Measurements from ENCODE around the gene CST6. TPM values are rescaled to one million over a fixed set of nuclear protein-coding genes. Genes with fewer than 3 reads are reported as not detected.

CST6 gene
- total RNA-seq, 2 experiments from 2014 or later: not detected

DNA sequence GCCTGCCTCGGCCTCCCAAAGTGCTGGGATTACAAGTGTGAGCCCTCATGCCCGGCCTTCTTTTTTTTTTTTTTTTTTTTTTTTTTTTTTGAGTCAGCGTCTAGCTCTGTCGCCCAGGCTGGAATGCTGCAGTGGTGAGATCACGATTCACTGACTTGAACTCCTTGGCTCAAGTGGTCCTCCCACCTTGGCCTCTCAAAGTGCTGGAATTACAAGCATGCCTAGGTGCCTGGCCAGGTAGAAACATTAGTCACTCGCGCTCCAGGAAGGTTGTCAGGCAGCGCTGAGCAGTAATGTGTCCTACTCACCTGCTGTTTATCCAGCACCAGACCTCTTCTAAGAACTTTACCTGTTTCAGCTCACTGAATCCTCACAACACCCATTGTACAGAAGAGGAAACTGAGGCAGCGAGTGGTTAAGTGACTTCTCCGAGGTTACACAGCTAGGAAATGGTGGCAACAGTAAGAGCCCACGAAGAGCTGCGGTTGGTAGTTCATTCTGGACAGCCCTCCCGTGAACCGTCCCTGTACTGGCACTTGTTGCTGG lies 496 bp upstream of the CST6 start:
- no peaks in the 10 kb centered on the region for H3K4me1 Mint-ChIP-seq
- ChIA-PET POLR2A (no interaction called here), CTCF (interaction anchor here (0.6 to 3.8 kb wide), 3 partner anchors 11 to 300 kb away, joined by 3 to 15 read pairs (median 8); partner anchors contain the start of gene FIBP)
- H3K36me3 Mint-ChIP-seq (ENCODE audit: low read depth): no peaks in the 10 kb centered on the region
- H3K4me3 Mint-ChIP-seq: no peak overlapping the region
- H3K9me3 Mint-ChIP-seq: no peaks in the 10 kb centered on the region
- H3K27me3 Mint-ChIP-seq: peaks cover 28% of the 10 kb centered on the region
- H3K27ac Mint-ChIP-seq: no peak overlapping the region
- no peak for DNase-seq

DNA sequence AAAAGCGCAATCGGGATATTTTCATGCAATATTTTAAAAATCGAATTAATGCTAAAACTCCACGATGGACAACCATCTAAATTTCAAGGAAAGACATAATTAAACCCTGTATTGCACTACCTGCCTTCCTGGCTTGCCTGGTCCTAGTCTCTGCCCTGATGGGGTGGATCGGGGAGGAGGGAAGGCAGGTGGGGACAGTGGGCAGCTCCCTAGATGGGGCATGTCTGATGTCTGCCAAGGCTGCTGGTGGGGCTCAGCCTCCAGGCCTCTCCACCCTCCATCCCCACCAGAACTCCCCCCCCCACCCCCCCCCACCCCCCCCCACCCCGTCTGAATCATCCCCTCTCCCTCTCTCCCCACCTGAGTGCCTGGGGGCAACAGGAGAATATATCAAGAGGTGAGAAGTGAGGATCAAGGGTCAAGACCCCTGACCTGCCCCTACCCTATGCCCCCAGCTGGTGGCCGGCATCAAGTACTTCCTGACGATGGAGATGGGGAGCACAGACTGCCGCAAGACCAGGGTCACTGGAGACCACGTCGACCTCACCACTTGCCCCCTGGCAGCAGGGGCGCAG lies 650 bp downstream of the CST6 start:
- Mint-ChIP-seq H3K9me3 (no peaks in the 10 kb centered on the region), H3K36me3 (ENCODE audit: low read depth) (no peaks in the 10 kb centered on the region), H3K4me3 (no peak overlapping the region), H3K27ac (no peak overlapping the region), H3K4me1 (no peaks in the 10 kb centered on the region), H3K27me3 (peaks cover 28% of the 10 kb centered on the region)
- POLR2A ChIA-PET: no interaction called here
- no peak for DNase-seq
- CTCF ChIA-PET: interaction anchor here (1.8 to 3.8 kb wide), 3 partner anchors 10 to 232 kb away, joined by 4 to 15 read pairs (median 8); partner anchors contain the start of gene FIBP

DNA sequence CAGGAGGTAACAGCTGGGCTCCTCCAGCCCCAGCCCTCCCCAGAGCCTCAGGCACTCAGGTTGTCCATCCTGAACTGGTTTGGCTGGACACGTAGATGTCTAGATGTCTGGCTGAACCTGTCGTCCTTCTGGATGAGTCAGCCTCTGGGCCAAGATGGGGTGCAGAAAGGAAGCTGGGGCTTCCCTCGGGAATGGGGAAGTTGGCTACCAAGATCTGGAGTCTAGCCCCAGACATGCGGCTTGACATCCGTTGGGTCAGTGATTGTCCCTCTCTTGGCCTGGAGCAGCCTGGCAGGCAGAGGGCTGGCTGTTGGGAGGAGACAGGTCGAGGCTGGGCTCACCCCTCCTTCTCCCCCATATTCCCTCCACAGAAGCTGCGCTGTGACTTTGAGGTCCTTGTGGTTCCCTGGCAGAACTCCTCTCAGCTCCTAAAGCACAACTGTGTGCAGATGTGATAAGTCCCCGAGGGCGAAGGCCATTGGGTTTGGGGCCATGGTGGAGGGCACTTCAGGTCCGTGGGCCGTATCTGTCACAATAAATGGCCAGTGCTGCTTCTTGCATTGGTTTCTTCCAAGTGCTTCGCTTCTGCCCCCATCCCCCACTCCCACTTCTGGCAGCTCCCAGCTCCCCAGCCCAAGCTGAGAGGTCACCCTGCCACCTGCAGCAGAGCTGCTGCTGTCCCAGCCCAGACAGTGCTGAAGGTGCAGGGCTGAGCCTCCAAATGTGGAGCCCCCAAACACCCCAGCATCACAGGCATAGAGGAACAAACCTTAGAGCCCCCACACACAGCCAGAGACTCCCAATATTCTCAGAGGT lies 1.3 kb downstream of the CST6 start:
- no peaks in the 10 kb centered on the region for H3K36me3 Mint-ChIP-seq (ENCODE audit: low read depth)
- no peaks in the 10 kb centered on the region for H3K4me1 Mint-ChIP-seq
- no peak overlapping the region for H3K4me3 Mint-ChIP-seq
- H3K27ac Mint-ChIP-seq: no peak overlapping the region
- peaks cover 28% of the 10 kb centered on the region for H3K27me3 Mint-ChIP-seq
- POLR2A ChIA-PET: no interaction called here
- CTCF ChIA-PET: interaction anchor here (1.2 to 3.8 kb wide), 4 partner anchors 9 to 233 kb away, joined by 3 to 15 read pairs (median 6); partner anchors contain the start of gene FIBP
- no peaks in the 10 kb centered on the region for H3K9me3 Mint-ChIP-seq
- no peak for DNase-seq

DNA sequence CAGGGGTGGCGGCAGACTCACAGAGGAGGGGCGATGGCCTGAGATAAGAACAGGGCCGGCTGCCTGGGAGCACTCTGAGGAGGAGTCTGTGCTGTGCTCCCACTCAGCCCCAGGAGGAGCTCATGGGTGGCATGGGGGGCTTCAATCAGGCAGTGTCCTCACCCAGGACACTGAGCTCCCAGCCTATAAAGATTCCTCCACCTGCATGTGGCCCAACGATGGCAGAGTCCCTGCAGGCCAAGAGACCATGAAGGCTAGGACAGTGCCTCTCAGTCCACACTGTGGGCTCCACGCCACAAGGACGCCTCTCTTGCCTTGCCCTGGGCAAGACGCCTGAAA lies 1.9 kb downstream of the CST6 start:
- Mint-ChIP-seq H3K4me1 (no peaks in the 10 kb centered on the region), H3K27me3 (peaks cover 28% of the 10 kb centered on the region), H3K4me3 (no peak overlapping the region), H3K27ac (no peak overlapping the region), H3K9me3 (no peaks in the 10 kb centered on the region), H3K36me3 (ENCODE audit: low read depth) (no peaks in the 10 kb centered on the region)
- ChIA-PET POLR2A (no interaction called here), CTCF (interaction anchor here (1.2 to 3.8 kb wide), 4 partner anchors 9 to 234 kb away, joined by 3 to 15 read pairs (median 6); partner anchors contain the start of gene FIBP)
- DNase-seq: no peak

DNA sequence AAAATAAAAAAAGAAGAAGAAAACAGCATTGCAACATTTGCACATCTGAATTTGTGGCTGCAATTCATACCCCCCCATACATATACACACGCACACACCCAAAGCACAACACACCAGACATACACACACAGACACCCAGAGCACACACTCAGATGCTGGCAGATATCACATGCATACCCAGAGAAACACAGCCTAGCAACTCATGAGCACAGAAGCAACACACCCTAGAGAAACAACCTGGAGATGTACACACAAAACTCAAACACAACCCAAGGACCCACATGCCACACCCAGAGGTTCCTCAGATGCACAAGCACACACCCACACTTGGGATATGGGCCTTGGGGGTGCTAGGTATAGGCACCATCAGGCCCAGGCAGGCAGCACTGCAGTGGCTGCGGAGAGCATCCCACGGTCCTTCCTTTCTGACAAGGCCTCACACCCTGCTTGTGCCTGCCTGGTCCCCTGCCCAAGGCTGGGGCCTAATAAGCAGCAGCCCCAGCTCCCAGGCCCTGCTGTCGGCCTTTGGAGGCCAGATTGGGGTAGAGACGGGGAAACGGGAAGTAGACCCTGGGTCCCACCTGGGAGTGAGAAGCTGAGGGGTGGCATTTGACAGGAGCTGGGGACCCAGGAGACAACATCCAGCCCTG lies 3.1 kb downstream of the CST6 start:
- Mint-ChIP-seq H3K9me3 (no peaks in the 10 kb centered on the region), H3K27me3 (peaks cover 28% of the 10 kb centered on the region), H3K36me3 (ENCODE audit: low read depth) (no peaks in the 10 kb centered on the region), H3K4me1 (no peaks in the 10 kb centered on the region), H3K27ac (no peak overlapping the region), H3K4me3 (no peak overlapping the region)
- DNase-seq: no peak
- POLR2A ChIA-PET: no interaction called here
- CTCF ChIA-PET: interaction anchor here (1.1 kb wide), 1 partner anchor 207 kb away, joined by 3 read pairs; no protein-coding TSS in a partner anchor

DNA sequence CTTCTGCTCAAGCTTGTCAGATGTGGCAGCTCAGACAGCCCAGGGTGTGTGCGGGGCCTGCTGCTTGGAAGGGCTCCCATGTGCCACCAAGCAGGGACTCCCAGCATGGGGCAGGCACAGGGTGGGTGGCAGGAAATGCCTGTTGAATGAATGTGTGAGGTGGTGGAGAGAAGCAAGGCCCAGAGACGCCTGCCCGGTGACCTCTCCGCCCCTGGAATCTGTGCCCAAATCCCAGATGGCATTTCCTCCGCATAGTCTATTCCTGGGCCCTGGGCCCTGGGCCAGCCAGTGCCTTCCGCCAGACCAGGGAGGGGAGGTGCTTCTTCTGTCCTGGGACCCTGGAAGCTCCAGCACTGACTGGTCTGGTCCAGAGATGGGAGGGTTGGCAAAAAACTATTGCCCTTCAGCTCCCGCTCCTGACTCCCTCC lies 3.7 kb downstream of the CST6 start:
- Mint-ChIP-seq H3K27me3 (peaks cover 23% of the 10 kb centered on the region), H3K27ac (no peak overlapping the region), H3K4me3 (no peak overlapping the region), H3K36me3 (ENCODE audit: low read depth) (no peaks in the 10 kb centered on the region), H3K4me1 (no peaks in the 10 kb centered on the region), H3K9me3 (no peaks in the 10 kb centered on the region)
- ChIA-PET POLR2A (no interaction called here), CTCF (interaction anchor here (1.1 kb wide), 1 partner anchor 207 kb away, joined by 3 read pairs; no protein-coding TSS in a partner anchor)
- no peak for DNase-seq

DNA sequence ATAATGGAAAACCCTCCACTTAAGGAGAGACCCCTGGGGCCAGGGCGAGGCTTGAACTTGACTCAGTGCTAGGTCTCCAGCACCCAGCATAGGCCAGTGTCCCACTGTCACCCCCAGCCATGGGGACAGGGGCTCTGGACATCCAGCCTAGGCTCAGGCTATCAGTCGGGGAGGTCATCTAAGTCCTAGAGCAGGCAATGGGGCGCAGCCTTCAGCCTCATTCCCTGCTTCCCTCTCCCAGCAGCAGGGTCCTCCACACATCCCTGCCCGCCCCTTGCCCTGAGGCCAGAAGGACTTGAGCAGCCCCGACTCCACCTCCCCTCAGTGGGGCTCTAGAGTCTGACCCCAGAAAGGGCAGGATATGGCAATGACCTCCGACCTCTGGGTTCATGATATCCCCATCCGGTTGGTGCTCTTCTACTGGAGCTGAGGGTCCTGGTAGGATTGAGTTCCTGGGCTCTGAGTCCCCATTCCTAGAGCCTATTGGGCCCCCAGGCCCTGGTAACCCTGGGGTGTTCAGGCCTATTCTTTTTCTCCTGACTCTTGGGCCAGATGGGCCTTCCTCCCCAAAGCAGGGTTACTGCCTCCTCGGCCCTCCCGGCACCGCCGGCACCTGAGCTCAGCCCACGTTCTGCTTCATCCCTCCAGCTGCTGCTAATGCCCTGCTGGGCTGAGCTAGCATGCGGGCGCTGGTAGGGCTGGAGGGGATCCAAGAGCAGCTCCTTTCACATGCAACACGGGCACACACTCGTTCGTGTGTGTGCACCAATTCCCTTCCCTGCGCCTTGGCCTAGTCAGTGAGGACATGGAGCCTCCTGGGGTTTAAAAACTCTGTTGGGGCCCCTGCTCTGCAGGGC lies 4.4 kb downstream of the CST6 start:
- H3K4me3 Mint-ChIP-seq: no peak overlapping the region
- no peaks in the 10 kb centered on the region for H3K36me3 Mint-ChIP-seq (ENCODE audit: low read depth)
- no peaks in the 10 kb centered on the region for H3K9me3 Mint-ChIP-seq
- CTCF ChIA-PET: interaction anchor here (1.1 kb wide), 1 partner anchor 206 kb away, joined by 3 read pairs; no protein-coding TSS in a partner anchor
- POLR2A ChIA-PET: no interaction called here
- peaks cover 5% of the 10 kb centered on the region for H3K4me1 Mint-ChIP-seq
- H3K27ac Mint-ChIP-seq: no peak overlapping the region
- DNase-seq: no peak
- H3K27me3 Mint-ChIP-seq: peaks cover 18% of the 10 kb centered on the region

DNA sequence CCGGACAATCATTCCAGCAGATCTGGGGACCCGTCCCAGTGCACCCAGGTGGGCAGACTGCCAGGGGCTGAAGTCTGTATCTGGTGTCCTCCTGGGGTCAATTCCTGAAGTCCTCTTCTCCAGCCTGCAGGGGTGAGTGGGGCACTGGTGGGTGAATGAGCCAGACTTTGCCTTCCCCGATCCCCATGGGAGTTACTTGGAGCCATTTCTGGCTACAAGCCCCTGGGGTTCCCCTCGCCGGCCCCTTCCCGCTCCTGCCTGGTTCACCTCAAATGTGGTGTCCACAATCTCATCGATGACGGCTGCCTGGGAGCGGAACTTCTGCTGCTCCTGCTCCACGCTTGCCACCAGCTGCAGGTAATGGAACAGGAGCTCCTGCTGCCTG lies 5.0 kb downstream of the CST6 start:
- CTCF ChIA-PET: no interaction called here
- no peaks in the 10 kb centered on the region for H3K9me3 Mint-ChIP-seq
- no peaks in the 10 kb centered on the region for H3K36me3 Mint-ChIP-seq (ENCODE audit: low read depth)
- H3K27ac Mint-ChIP-seq: no peak overlapping the region
- no peak for DNase-seq
- H3K4me3 Mint-ChIP-seq: no peak overlapping the region
- H3K4me1 Mint-ChIP-seq: peaks cover 9% of the 10 kb centered on the region
- peaks cover 14% of the 10 kb centered on the region for H3K27me3 Mint-ChIP-seq
- POLR2A ChIA-PET: no interaction called here

DNA sequence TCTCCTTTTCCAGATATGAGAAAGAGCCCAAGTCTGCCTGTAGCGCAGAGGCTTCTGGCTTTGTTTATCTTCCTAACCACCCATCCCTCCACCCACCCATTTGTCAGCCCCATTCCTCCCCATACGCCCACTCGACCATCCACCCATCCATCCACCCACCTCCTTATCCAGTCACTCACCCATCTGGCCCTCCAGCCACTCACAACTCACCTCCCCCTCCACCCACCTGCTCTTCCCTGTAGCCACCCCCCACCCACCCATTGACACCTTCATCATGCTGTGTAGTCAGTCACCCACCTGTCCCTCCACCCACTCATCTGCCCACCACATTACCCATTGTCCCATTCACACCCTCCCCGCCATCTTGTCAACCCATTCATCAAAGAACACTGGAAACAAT lies 5.5 kb downstream of the CST6 start:
- Mint-ChIP-seq H3K27me3 (peaks cover 9% of the 10 kb centered on the region), H3K36me3 (ENCODE audit: low read depth) (no peaks in the 10 kb centered on the region), H3K4me1 (peaks cover 10% of the 10 kb centered on the region), H3K4me3 (no peak overlapping the region), H3K27ac (no peak overlapping the region), H3K9me3 (no peaks in the 10 kb centered on the region)
- CTCF ChIA-PET: interaction anchor here (0.6 kb wide), 2 partner anchors 14 to 28 kb away, joined by 3 to 6 read pairs; no protein-coding TSS in a partner anchor
- no peak for DNase-seq
- POLR2A ChIA-PET: interaction anchor here (0.6 kb wide), 1 partner anchor 12 kb away, joined by 3 read pairs; no protein-coding TSS in a partner anchor

DNA sequence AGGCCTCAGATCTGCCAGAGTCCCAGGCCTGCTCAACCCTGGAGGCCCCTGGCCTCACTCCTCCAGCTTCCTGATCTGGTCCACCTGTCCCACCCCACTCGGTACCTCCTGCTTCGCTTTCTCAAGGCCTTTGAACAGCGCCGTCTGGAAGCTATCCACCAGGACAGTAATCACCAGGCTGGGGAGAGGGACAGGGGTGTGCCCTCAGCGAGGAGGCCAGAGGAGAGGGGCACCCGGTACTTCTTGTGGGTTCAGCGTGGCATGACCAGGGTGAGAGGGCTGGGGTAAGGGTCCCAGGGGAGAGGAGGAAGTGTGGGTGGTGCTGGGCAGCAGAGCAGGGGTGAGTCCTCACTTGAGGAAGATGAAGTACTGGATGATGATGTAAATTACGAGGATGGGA lies 8.4 kb downstream of the CST6 start:
- H3K9me3 Mint-ChIP-seq: no peaks in the 10 kb centered on the region
- no peak overlapping the region for H3K4me3 Mint-ChIP-seq
- no peak for DNase-seq
- H3K27ac Mint-ChIP-seq: peak overlapping the region; percentile 9
- ChIA-PET POLR2A (no interaction called here), CTCF (interaction anchor here (0.9 to 4.9 kb wide), 4 partner anchors 25 to 259 kb away, joined by 3 to 28 read pairs (median 3); partner anchors contain the start of gene SF3B2)
- peaks cover 15% of the 10 kb centered on the region for H3K4me1 Mint-ChIP-seq
- no peaks in the 10 kb centered on the region for H3K36me3 Mint-ChIP-seq (ENCODE audit: low read depth)
- H3K27me3 Mint-ChIP-seq: peaks cover 7% of the 10 kb centered on the region

DNA sequence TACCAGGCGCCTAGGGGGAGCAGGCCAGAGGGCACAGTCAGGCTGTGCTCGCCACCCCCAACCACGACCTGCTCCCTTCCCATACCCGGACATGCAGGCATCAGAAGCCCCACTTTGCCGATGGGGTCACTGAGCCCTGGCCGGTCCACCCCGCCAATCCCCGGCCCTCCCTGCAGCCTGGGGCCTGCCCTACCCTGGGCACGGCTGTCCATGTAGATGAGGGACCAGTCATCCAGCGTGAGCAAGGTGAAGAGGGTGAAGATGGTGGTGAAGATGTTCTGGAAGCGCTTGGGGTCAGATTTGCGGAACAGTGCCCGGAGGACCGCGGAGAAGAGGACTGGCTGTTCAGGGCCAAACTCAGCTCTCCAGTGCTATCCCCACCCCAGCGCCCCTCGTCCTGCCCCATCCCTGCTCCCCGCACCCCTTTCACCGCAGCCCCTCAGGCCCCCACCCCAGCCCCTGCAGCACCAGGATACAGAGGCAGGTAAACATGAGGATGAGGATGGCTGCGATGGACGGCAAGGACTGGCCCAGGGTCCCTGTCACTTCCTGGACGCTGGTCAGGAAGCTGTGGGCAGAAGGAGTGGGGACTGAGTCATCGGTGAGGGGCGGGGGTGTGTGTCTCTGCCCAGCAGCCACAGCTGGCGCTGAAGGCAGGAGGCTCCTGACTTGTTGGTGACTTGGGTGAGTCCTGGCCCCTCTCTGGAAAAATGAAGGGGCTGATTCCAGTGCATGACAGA lies 9.0 kb downstream of the CST6 start:
- H3K4me1 Mint-ChIP-seq: peaks cover 15% of the 10 kb centered on the region
- CTCF ChIA-PET: interaction anchor here (1.4 to 4.9 kb wide), 4 partner anchors 14 to 31 kb away, joined by 3 to 28 read pairs (median 3); partner anchors contain the start of gene SF3B2
- H3K4me3 Mint-ChIP-seq: no peak overlapping the region
- POLR2A ChIA-PET: no interaction called here
- H3K9me3 Mint-ChIP-seq: no peaks in the 10 kb centered on the region
- no peak for DNase-seq
- H3K36me3 Mint-ChIP-seq (ENCODE audit: low read depth): no peaks in the 10 kb centered on the region
- H3K27me3 Mint-ChIP-seq: peaks cover 7% of the 10 kb centered on the region
- no peak overlapping the region for H3K27ac Mint-ChIP-seq

Data from activated CD4-positive, alpha-beta T cell treated with anti-CD3 and anti-CD28 coated beads, Interleukin-2, amount 10 ng/mL, durations not matched to agents 7 days and 5 days (primary cell).